Adipocyte (in vitro differentiated cells): ENCODE results near the gene PTPRM.

Source experiments
- DNase-seq: peaks from one replicate; pipeline ENCODE4 v3.0.0-alpha.2; 2015; ENCODE audit warnings: low read depth
- H3K27me3 ChIP-seq: replicated peaks from 2 replicates; pipeline ENCODE4 v1.7.0; 2013; ENCODE audit warnings: mild to moderate bottlenecking, low read length, moderate library complexity; ENCODE audit not compliant: control insufficient read depth, insufficient read depth
- H3K36me3 ChIP-seq: 2 replicates; pipeline ENCODE4 v1.7.0; 2013; ENCODE audit warnings: low read length, mild to moderate bottlenecking, moderate library complexity; ENCODE audit not compliant: control insufficient read depth, insufficient read depth, severe bottlenecking
- H3K4me1 ChIP-seq: 2 replicates; pipeline ENCODE4 v1.7.0; 2013; ENCODE audit warnings: mild to moderate bottlenecking, low read length, moderate library complexity; ENCODE audit not compliant: control insufficient read depth, insufficient read depth
- H3K4me3 ChIP-seq: 2 replicates; pipeline ENCODE4 v1.7.0; 2013; ENCODE audit warnings: mild to moderate bottlenecking, low read length, moderate library complexity
- H3K9ac ChIP-seq: 2 replicates; pipeline ENCODE4 v1.7.0; 2013; ENCODE audit warnings: mild to moderate bottlenecking, low read length, moderate library complexity
- H3K9me3 ChIP-seq: 2 replicates; pipeline ENCODE4 v1.7.0; 2013; ENCODE audit warnings: mild to moderate bottlenecking, low read length, moderate library complexity; ENCODE audit not compliant: control insufficient read depth

The PTPRM gene

GRCh38 chr18:7812431-7813063 lies 245.4 kb downstream of the PTPRM start:
- Histone ChIP-seq H3K36me3 (peaks cover 6% of the 10 kb centered on the region), H3K9ac (no peak overlapping the region), H3K9me3 (peaks cover 18% of the 10 kb centered on the region), H3K4me3 (peak overlapping the region; percentile 18), H3K27me3 (no peaks in the 10 kb centered on the region), H3K4me1 (peaks cover 20% of the 10 kb centered on the region)
- DNase-seq, result peak; percentile 77

GRCh38 chr18:7813131-7813530 lies 246.0 kb downstream of the PTPRM start:
- DNase-seq, result no peak
- Histone ChIP-seq H3K9me3 (peaks cover 18% of the 10 kb centered on the region), H3K4me3 (peak overlapping the region; percentile 9), H3K4me1 (peaks cover 26% of the 10 kb centered on the region), H3K27me3 (no peaks in the 10 kb centered on the region), H3K36me3 (peaks cover 6% of the 10 kb centered on the region), H3K9ac (no peak overlapping the region)

GRCh38 chr18:7814754-7815315 lies 247.7 kb downstream of the PTPRM start:
- no peak overlapping the region for H3K4me3 ChIP-seq
- peaks cover 28% of the 10 kb centered on the region for H3K4me1 ChIP-seq
- peaks cover 18% of the 10 kb centered on the region for H3K9me3 ChIP-seq
- H3K27me3 ChIP-seq, result no peaks in the 10 kb centered on the region
- DNase-seq, result no peak
- H3K9ac ChIP-seq, result no peak overlapping the region
- H3K36me3 ChIP-seq, result peaks cover 6% of the 10 kb centered on the region

- no peaks in the 10 kb centered on the region for H3K27me3 ChIP-seq
- no peak overlapping the region for H3K4me3 ChIP-seq
- DNase-seq, result no peak
- H3K9me3 ChIP-seq, result peaks cover 18% of the 10 kb centered on the region
- peaks cover 6% of the 10 kb centered on the region for H3K36me3 ChIP-seq
- H3K9ac ChIP-seq, result no peak overlapping the region
- peaks cover 28% of the 10 kb centered on the region for H3K4me1 ChIP-seq
These were observed 248.7 kb downstream of the PTPRM start for GRCh38 chr18:7815787-7816186.

GRCh38 chr18:7817575-7818230 lies 250.6 kb downstream of the PTPRM start:
- Histone ChIP-seq H3K4me3 (peak overlapping the region; percentile 42), H3K9ac (peak overlapping the region; percentile 20), H3K9me3 (peaks cover 18% of the 10 kb centered on the region), H3K36me3 (peaks cover 6% of the 10 kb centered on the region), H3K4me1 (peaks cover 25% of the 10 kb centered on the region), H3K27me3 (no peaks in the 10 kb centered on the region)
- no peak for DNase-seq

GRCh38 chr18:7821784-7822183 lies 254.7 kb downstream of the PTPRM start:
- no peak overlapping the region for H3K9ac ChIP-seq
- no peaks in the 10 kb centered on the region for H3K36me3 ChIP-seq
- no peak overlapping the region for H3K4me3 ChIP-seq
- H3K9me3 ChIP-seq, result no peaks in the 10 kb centered on the region
- DNase-seq, result peak; percentile 40
- no peaks in the 10 kb centered on the region for H3K27me3 ChIP-seq
- H3K4me1 ChIP-seq, result peaks cover 42% of the 10 kb centered on the region

GRCh38 chr18:7822435-7823331 lies 255.6 kb downstream of the PTPRM start:
- Histone ChIP-seq H3K4me1 (peaks cover 37% of the 10 kb centered on the region), H3K36me3 (no peaks in the 10 kb centered on the region), H3K27me3 (no peaks in the 10 kb centered on the region), H3K9ac (no peak overlapping the region), H3K9me3 (no peaks in the 10 kb centered on the region), H3K4me3 (no peak overlapping the region)
- no peak for DNase-seq

GRCh38 chr18:7824970-7825369 lies 257.9 kb downstream of the PTPRM start:
- Histone ChIP-seq H3K27me3 (no peaks in the 10 kb centered on the region), H3K9me3 (no peaks in the 10 kb centered on the region), H3K4me1 (peaks cover 30% of the 10 kb centered on the region), H3K4me3 (no peak overlapping the region), H3K36me3 (no peaks in the 10 kb centered on the region), H3K9ac (no peak overlapping the region)
- no peak for DNase-seq

- Histone ChIP-seq H3K36me3 (no peaks in the 10 kb centered on the region), H3K9me3 (no peaks in the 10 kb centered on the region), H3K9ac (no peak overlapping the region), H3K4me3 (no peak overlapping the region), H3K4me1 (peaks cover under 1% of the 10 kb centered on the region), H3K27me3 (no peaks in the 10 kb centered on the region)
- DNase-seq, result no peak
These were observed 263.4 kb downstream of the PTPRM start for GRCh38 chr18:7830468-7830867.

GRCh38 chr18:7839548-7839947 lies 272.4 kb downstream of the PTPRM start:
- Histone ChIP-seq H3K4me3 (no peak overlapping the region), H3K9ac (no peak overlapping the region), H3K9me3 (peaks cover 6% of the 10 kb centered on the region), H3K4me1 (no peaks in the 10 kb centered on the region), H3K36me3 (no peaks in the 10 kb centered on the region), H3K27me3 (no peaks in the 10 kb centered on the region)
- DNase-seq, result no peak

- H3K4me3 ChIP-seq, result no peak overlapping the region
- DNase-seq, result no peak
- H3K36me3 ChIP-seq, result no peaks in the 10 kb centered on the region
- no peaks in the 10 kb centered on the region for H3K4me1 ChIP-seq
- H3K9ac ChIP-seq, result no peak overlapping the region
- no peaks in the 10 kb centered on the region for H3K27me3 ChIP-seq
- H3K9me3 ChIP-seq, result peaks cover 14% of the 10 kb centered on the region
These were observed 273.3 kb downstream of the PTPRM start for GRCh38 chr18:7840411-7840810.
